ENCODE results near the gene TRIM15. TPM values are rescaled to one million over a fixed set of nuclear protein-coding genes. Genes with fewer than 3 reads are reported as not detected.

TRIM15 gene
- total RNA-seq, 1 donor from 2014 or later, result not detected

GRCh38 chr6:30168741-30169140 lies 5.4 kb downstream of the TRIM15 start:
- Mint-ChIP-seq H3K27me3 (ENCODE audit: unreplicated experiment) (peaks cover 8% of the 10 kb centered on the region), H3K4me1 (ENCODE audit: low read depth, unreplicated experiment) (peaks cover 7% of the 10 kb centered on the region), H3K36me3 (ENCODE audit: unreplicated experiment) (peaks cover 6% of the 10 kb centered on the region), H3K4me3 (ENCODE audit: unreplicated experiment) (no peak overlapping the region), H3K27ac (ENCODE audit: unreplicated experiment) (no peak overlapping the region), H3K9me3 (ENCODE audit: unreplicated experiment) (peaks cover 6% of the 10 kb centered on the region)
- DNase-seq, result no peak
- no peak for TF ChIP-seq CTCF (IDR thresholded peaks at IDR 0.05; ENCODE audit: partially characterized antibody, unreplicated experiment)

- Mint-ChIP-seq H3K27me3 (ENCODE audit: unreplicated experiment) (peaks cover 5% of the 10 kb centered on the region), H3K4me1 (ENCODE audit: low read depth, unreplicated experiment) (peaks cover 7% of the 10 kb centered on the region), H3K27ac (ENCODE audit: unreplicated experiment) (no peak overlapping the region), H3K4me3 (ENCODE audit: unreplicated experiment) (no peak overlapping the region), H3K36me3 (ENCODE audit: unreplicated experiment) (no peaks in the 10 kb centered on the region), H3K9me3 (ENCODE audit: unreplicated experiment) (peaks cover 6% of the 10 kb centered on the region)
- DNase-seq, result no peak
- TF ChIP-seq CTCF (IDR thresholded peaks at IDR 0.05; ENCODE audit: partially characterized antibody, unreplicated experiment), result peak; percentile 63
Measured at GRCh38 chr6:30169658-30170614, 6.6 kb downstream of the TRIM15 start.

- Mint-ChIP-seq H3K27ac (ENCODE audit: unreplicated experiment) (peak overlapping the region; percentile 73), H3K27me3 (ENCODE audit: unreplicated experiment) (peaks cover 5% of the 10 kb centered on the region), H3K4me3 (ENCODE audit: unreplicated experiment) (peak overlapping the region; percentile 64), H3K4me1 (ENCODE audit: low read depth, unreplicated experiment) (peaks cover 7% of the 10 kb centered on the region), H3K9me3 (ENCODE audit: unreplicated experiment) (peaks cover 3% of the 10 kb centered on the region), H3K36me3 (ENCODE audit: unreplicated experiment) (no peaks in the 10 kb centered on the region)
- TF ChIP-seq CTCF (IDR thresholded peaks at IDR 0.05; ENCODE audit: partially characterized antibody, unreplicated experiment), result peak; percentile 12
- DNase-seq, result peak; percentile 71
Measured at GRCh38 chr6:30171677-30172471, 8.5 kb downstream of the TRIM15 start.

- H3K4me3 Mint-ChIP-seq (ENCODE audit: unreplicated experiment), result no peak overlapping the region
Measured at GRCh38 chr6:30172681-30173080, 9.3 kb downstream of the TRIM15 start.

More at GRCh38 chr6:30172681-30173080, 9.3 kb downstream of the TRIM15 start:
- DNase-seq, result no peak
- TF ChIP-seq CTCF (IDR thresholded peaks at IDR 0.05; ENCODE audit: partially characterized antibody, unreplicated experiment), result no peak
- Mint-ChIP-seq H3K9me3 (ENCODE audit: unreplicated experiment) (peaks cover 2% of the 10 kb centered on the region), H3K4me1 (ENCODE audit: low read depth, unreplicated experiment) (peaks cover 7% of the 10 kb centered on the region), H3K27me3 (ENCODE audit: unreplicated experiment) (peaks cover 5% of the 10 kb centered on the region), H3K27ac (ENCODE audit: unreplicated experiment) (no peak overlapping the region), H3K36me3 (ENCODE audit: unreplicated experiment) (peaks cover under 1% of the 10 kb centered on the region)
